A549 (cell line): ENCODE measurements around the gene TEC.
A peak's percentile ranks its signal among the peaks of the same experiment; 100 is the strongest.

Experiments
- BHLHE40 ChIP-seq: IDR thresholded peaks from 2 replicates; pipeline ENCODE4 v1.6.1; 2012; ENCODE audit warnings: low read depth, low read length, inconsistent platforms
- CBX2 ChIP-seq: fragments of 200-600 bp; sonication (generic); IDR thresholded peaks from 2 replicates; pipeline ENCODE4 v1.6.1; 2016; ENCODE audit warnings: low read depth, mild to moderate bottlenecking, borderline replicate concordance
- CHD2 ChIP-seq: fragments of 150-350 bp; IDR thresholded peaks from 2 replicates; pipeline ENCODE4 v1.6.1; 2014; ENCODE audit warnings: low read length; ENCODE audit not compliant: partially characterized antibody
- EP300 ChIP-seq, 2 experiments: fragments of >200 bp; sonication (Bioruptor Twin); formaldehyde crosslinking; IDR thresholded peaks; 2 replicates in 1 of 2; 3 replicates in 1 of 2; pipeline ENCODE4 v1.6.1; 2016 to 2017
- HOXB13 ChIP-seq: fragments of 250-450 bp; sonication (Bioruptor Pico); IDR thresholded peaks from 2 replicates; pipeline ENCODE4 v1.5.0; 2020; ENCODE audit warnings: low read depth, mild to moderate bottlenecking, moderate library complexity
- JUN ChIP-seq, 2 experiments: fragments of >200 bp; sonication (Bioruptor Twin); formaldehyde crosslinking; IDR thresholded peaks; 2 replicates in 1 of 2; 3 replicates in 1 of 2; pipeline ENCODE4 v1.6.1; 2016 to 2017
- JUNB ChIP-seq: fragments of >200 bp; sonication (Bioruptor Twin); formaldehyde crosslinking; IDR thresholded peaks from 2 replicates; pipeline ENCODE4 v1.6.1; 2016
- MAZ ChIP-seq: fragments of 150-350 bp; IDR thresholded peaks from 2 replicates; pipeline ENCODE4 v1.6.1; 2014; ENCODE audit warnings: antibody characterized with exemption, low read depth, low read length, borderline replicate concordance
- PBX3 ChIP-seq: IDR thresholded peaks from 2 replicates; pipeline ENCODE4 v1.6.1; 2012
- PHF8 ChIP-seq: fragments of 200-600 bp; sonication (generic); IDR thresholded peaks from 2 replicates; pipeline ENCODE4 v1.6.1; 2016; ENCODE audit warnings: low read depth, mild to moderate bottlenecking, antibody characterized with exemption, moderate library complexity, borderline replicate concordance
- POLR2A ChIP-seq: IDR thresholded peaks from 2 replicates; pipeline ENCODE4 v1.6.1; 2012; ENCODE audit warnings: mild to moderate bottlenecking, low read length
- SREBF2 ChIP-seq: fragments of 450-650 bp; IDR thresholded peaks from 2 replicates; pipeline ENCODE4 v1.6.1; 2014; ENCODE audit warnings: mild to moderate bottlenecking, moderate library complexity
- TF ChIP-seq, protein P1 (sequence below): IDR thresholded peaks from 2 replicates; pipeline ENCODE4 v1.6.1; 2012
- TF ChIP-seq, protein P2 (sequence below): fragments of >200 bp; sonication (Bioruptor Twin); formaldehyde crosslinking; IDR thresholded peaks from 3 replicates; pipeline ENCODE4 v1.5.1; 2016

DNA sequence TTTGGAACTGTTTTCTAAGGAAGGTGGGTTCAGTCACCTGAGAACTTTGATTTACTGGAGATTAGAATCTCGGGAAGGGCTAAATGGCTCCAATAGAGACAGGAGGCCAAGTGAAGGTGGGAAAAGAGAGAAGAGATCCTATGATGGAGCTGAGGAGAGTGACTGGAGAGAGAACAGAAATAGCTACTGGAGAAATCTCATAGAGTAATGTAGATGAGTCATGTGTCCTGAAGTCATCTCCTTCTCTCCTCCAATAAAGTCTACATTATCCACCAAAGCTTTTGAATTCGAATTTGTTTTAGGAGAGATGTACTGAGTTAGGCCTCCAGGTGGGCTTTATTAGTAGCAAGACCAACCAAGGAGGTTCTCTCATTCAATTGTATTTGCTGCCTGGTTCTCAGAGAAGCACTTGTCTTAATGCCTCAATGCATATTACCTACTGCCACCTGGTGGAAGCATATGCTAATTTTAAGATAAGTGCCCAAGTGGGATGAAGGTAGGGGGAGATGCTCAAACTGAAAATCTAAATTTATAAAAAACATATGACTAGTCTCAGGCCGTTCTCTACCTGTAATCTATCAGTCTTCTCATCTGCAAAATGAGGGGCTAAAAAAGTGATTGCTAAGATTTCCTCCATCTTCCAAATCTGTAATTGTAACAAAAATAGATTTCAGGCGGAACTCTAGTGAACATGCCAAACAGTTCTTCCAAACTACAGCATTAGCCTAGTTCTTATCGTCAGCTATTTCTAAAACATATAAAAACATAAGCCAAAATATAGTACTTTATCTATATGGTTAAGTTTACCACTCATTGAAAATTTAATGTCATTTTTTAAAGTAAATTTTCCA is 160.0 kb downstream of the TEC start:
- no peak for TF ChIP-seq POLR2A
- TF ChIP-seq, protein P1, sequence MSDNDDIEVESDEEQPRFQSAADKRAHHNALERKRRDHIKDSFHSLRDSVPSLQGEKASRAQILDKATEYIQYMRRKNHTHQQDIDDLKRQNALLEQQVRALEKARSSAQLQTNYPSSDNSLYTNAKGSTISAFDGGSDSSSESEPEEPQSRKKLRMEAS: no peak
- no peak for TF ChIP-seq JUN (IDR thresholded peaks at IDR 0.05)
- no peak for TF ChIP-seq MAZ
- TF ChIP-seq HOXB13 (CRISPR knock-in tag): no peak
- TF ChIP-seq, protein P2, sequence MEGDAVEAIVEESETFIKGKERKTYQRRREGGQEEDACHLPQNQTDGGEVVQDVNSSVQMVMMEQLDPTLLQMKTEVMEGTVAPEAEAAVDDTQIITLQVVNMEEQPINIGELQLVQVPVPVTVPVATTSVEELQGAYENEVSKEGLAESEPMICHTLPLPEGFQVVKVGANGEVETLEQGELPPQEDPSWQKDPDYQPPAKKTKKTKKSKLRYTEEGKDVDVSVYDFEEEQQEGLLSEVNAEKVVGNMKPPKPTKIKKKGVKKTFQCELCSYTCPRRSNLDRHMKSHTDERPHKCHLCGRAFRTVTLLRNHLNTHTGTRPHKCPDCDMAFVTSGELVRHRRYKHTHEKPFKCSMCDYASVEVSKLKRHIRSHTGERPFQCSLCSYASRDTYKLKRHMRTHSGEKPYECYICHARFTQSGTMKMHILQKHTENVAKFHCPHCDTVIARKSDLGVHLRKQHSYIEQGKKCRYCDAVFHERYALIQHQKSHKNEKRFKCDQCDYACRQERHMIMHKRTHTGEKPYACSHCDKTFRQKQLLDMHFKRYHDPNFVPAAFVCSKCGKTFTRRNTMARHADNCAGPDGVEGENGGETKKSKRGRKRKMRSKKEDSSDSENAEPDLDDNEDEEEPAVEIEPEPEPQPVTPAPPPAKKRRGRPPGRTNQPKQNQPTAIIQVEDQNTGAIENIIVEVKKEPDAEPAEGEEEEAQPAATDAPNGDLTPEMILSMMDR: peak; percentile 49
- no peak for TF ChIP-seq PBX3
- TF ChIP-seq PHF8: no peak
- no peak for TF ChIP-seq JUNB
- no peak for TF ChIP-seq CHD2
- no peak for TF ChIP-seq EP300 (IDR thresholded peaks at IDR 0.05)
- TF ChIP-seq SREBF2: no peak
- no peak for TF ChIP-seq CBX2
- TF ChIP-seq BHLHE40: no peak
